HG03066 (cell line): Measurements from ENCODE around the gene SH3BGRL3.
A peak's percentile ranks its signal among the peaks of the same experiment; 100 is the strongest.
"Not testable (repeated sequence)": the region's sequence is repeated elsewhere in the genome, so short reads cannot be mapped to it uniquely, and the experiment has no call there.

Source experiments
- ATAC-seq: cut with Tn5 transposase; IDR thresholded peaks from one replicate; pipeline ENCODE4 v1.9.1; 2021; ENCODE audit warnings: low read depth; ENCODE audit not compliant: unreplicated experiment

The SH3BGRL3 gene

GRCh38 chr1:26314501-26314900 lies 34.6 kb downstream of the SH3BGRL3 start:
- ATAC-seq: no peak

GRCh38 chr1:26315874-26316850 lies 36.3 kb downstream of the SH3BGRL3 start:
- ATAC-seq: no peak

- ATAC-seq: no peak
Observed at GRCh38 chr1:26317146-26317545, 37.3 kb downstream of the SH3BGRL3 start.

- ATAC-seq: no peak
Observed at GRCh38 chr1:26317612-26318337, 37.9 kb downstream of the SH3BGRL3 start, which contains the start of gene CD52. TSS of gene CD52 (plus strand) at chr1:26317958. CDS start at chr1:26318018, 60 bp downstream.

- ATAC-seq: no peak
Observed at GRCh38 chr1:26318338-26319064, 38.6 kb downstream of the SH3BGRL3 start.

- ATAC-seq: no peak
Observed at GRCh38 chr1:26320896-26321295, 41.0 kb downstream of the SH3BGRL3 start.

GRCh38 chr1:26321315-26322041 lies 41.6 kb downstream of the SH3BGRL3 start:
- ATAC-seq: peak; percentile 37

GRCh38 chr1:26322042-26322331 lies 42.1 kb downstream of the SH3BGRL3 start:
- no peak for ATAC-seq

GRCh38 chr1:26323382-26323781 lies 43.5 kb downstream of the SH3BGRL3 start:
- no peak for ATAC-seq

GRCh38 chr1:26324550-26324949 lies 44.7 kb downstream of the SH3BGRL3 start:
- no peak for ATAC-seq

- ATAC-seq: no peak
Observed at GRCh38 chr1:26327956-26328362, 48.1 kb downstream of the SH3BGRL3 start.

GRCh38 chr1:26328597-26328996 lies 48.7 kb downstream of the SH3BGRL3 start:
- ATAC-seq: no peak

GRCh38 chr1:26329380-26329779 lies 49.5 kb downstream of the SH3BGRL3 start:
- not testable (repeated sequence) for ATAC-seq

GRCh38 chr1:26330276-26330675 lies 50.4 kb downstream of the SH3BGRL3 start:
- ATAC-seq: no peak
